GM19025 (cell line): ENCODE data around the gene CHEK1.
"Not testable (repeated sequence)": the region's sequence is repeated elsewhere in the genome, so short reads cannot be mapped to it uniquely, and the experiment has no call there.

Source experiments
- ATAC-seq: cut with Tn5 transposase; IDR thresholded peaks from one replicate; pipeline ENCODE4 v1.9.1; 2021; ENCODE audit warnings: mild to moderate bottlenecking, low read depth, moderate library complexity; ENCODE audit not compliant: unreplicated experiment

Gene CHEK1

GRCh38 chr11:125690006-125690405, 65.0 kb downstream of the CHEK1 start:
- no peak for ATAC-seq

DNA sequence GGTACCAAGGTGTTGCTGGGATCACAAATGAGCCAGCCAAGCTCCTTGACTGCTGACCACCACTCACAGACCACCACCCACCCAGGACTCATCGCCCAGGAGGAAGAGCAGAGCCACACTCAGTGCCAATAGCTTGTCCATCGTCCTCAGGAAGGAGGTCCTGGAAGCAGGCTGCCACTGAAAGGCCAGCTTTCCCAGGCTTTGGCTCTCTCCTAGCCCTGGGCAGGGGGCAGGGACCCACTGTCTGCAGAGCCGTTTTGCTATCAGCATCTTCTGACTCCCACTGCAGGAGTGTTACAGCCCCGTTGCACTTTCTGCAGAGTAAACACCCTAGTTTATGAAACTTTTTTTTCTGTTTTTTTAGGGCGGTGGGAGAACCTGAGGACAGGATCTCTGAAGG, 67.9 kb downstream of the CHEK1 start:
- ATAC-seq, result no peak

DNA sequence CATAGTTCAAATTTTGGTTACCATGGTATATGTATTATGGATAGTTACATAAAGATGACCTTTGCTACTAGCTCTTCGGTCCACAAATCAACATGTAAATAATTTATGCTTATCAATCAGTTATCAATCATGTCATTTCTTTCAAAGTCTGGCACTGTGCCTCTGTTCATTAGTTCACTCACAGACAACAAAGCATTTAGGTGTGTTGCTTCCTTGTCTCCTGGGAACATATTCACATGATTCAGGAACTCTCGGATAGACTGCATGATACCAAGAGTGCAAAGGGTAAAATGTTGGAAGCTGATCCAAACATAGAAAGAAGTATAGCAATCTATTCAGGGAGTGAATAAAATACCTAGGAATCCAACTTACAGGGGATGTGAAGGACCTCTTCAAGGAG, 70.0 kb downstream of the CHEK1 start:
- ATAC-seq, result no peak

- no peak for ATAC-seq
These were observed 76.2 kb downstream of the CHEK1 start for GRCh38 chr11:125701018-125701610.

DNA sequence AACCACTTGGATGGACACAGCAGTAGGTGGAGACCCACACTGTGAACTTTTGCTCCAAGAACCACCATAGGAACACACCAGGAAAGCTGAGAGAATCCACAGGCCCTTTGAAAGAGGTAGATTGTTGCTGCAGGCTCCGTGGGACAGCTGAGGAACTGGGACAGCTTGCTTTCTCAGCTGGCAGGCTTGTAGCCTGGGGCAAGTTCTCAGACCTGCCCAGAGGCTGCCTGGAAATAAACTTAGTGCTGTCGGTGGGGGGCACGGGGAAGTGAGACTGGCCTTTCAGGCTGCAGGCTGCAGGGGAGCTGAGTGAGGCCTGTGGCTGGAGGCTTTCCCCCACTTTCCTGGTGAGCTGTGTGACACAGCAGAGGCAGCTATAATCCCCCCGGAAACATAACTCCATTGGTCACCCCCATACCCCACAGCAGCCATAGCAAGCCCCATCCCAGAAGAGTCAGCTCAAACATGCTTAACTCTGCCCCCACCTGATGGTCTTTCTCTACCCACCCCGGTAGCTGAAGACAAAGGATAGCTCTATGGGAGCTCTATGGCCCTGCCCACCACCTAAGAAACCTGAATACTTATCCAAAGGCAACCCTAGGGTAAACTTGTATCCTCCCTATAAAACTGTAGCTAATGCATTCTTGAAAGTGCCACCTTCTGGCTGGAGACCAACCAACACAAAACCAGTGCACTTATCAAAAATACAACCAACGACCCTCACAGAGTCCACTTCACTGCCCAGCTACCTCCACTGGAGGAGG, 77.1 kb downstream of the CHEK1 start:
- ATAC-seq, result no peak

DNA sequence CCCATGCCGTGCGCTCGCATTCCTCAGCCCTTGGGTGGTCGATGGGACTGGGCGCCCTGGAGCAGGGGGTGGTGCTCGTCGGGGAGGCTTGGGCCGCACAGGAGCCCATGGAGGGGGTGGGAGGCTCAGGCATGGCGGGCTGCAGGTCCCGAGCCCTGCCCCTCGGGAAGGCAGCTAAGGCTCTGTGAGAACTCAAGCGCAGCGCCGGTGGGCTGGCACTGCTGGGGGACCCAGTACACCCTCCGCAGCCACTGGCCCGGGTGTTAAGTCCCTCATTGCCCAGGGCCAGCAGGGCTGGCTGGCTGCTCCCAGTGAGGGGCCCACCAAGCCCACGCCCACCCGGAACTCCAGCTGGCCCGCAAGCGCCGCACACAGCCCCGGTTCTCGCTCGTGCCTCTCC, 79.7 kb downstream of the CHEK1 start:
- not testable (repeated sequence) for ATAC-seq

- ATAC-seq, result no peak
These were observed 95.8 kb downstream of the CHEK1 start for GRCh38 chr11:125720781-125721180.

GRCh38 chr11:125724125-125724524, 99.2 kb downstream of the CHEK1 start:
- no peak for ATAC-seq
